HG02798 (cell line): ENCODE data around the gene CNN3.
A peak's percentile ranks its signal among the peaks of the same experiment; 100 is the strongest.

Source experiments
- ATAC-seq: cut with Tn5 transposase; IDR thresholded peaks from one replicate; pipeline ENCODE4 v1.9.1; 2021; ENCODE audit warnings: mild to moderate bottlenecking; ENCODE audit not compliant: unreplicated experiment, poor library complexity

The CNN3 gene

GRCh38 chr1:94863297-94863911, 63.5 kb downstream of the CNN3 start:
- no peak for ATAC-seq

- ATAC-seq, result no peak
Observed at GRCh38 chr1:94862718-94863117, 64.2 kb downstream of the CNN3 start.

- no peak for ATAC-seq
Observed at GRCh38 chr1:94859174-94859573, 67.7 kb downstream of the CNN3 start.

- ATAC-seq, result no peak
Observed at GRCh38 chr1:94858276-94858675, 68.6 kb downstream of the CNN3 start.

- ATAC-seq, result no peak
Observed at GRCh38 chr1:94856868-94857267, 70.0 kb downstream of the CNN3 start.

GRCh38 chr1:94856004-94856403, 70.9 kb downstream of the CNN3 start:
- no peak for ATAC-seq

GRCh38 chr1:94855307-94855700, 71.6 kb downstream of the CNN3 start:
- no peak for ATAC-seq

GRCh38 chr1:94854458-94855306, 72.2 kb downstream of the CNN3 start:
- ATAC-seq, result peak; percentile 99

- no peak for ATAC-seq
Observed at GRCh38 chr1:94852788-94853187, 74.1 kb downstream of the CNN3 start.

GRCh38 chr1:94851571-94851970, 75.3 kb downstream of the CNN3 start:
- no peak for ATAC-seq
